22Rv1 (cell line): ENCODE results near the gene CNP.
A peak's percentile ranks its signal among the peaks of the same experiment; 100 is the strongest.

Source experiments
- H3K27ac ChIP-seq: fragments of 450-650 bp; 2 replicates; pipeline ENCODE4 v1.5.1; 2017
- CTCF ChIP-seq: fragments of 450-650 bp; IDR thresholded peaks from 2 replicates; pipeline ENCODE4 v1.5.1; 2017; ENCODE audit warnings: mild to moderate bottlenecking
- ZFX ChIP-seq: fragments of 450-650 bp; IDR thresholded peaks from 2 replicates; pipeline ENCODE4 v1.6.1; 2017; ENCODE audit warnings: antibody characterized with exemption, borderline replicate concordance

CNP gene

GRCh38 chr17:41975099-41976083 is 8.8 kb downstream of the CNP start:
- TF ChIP-seq CTCF (no peak), ZFX (no peak)

GRCh38 chr17:41976142-41976768 is 9.7 kb downstream of the CNP start:
- TF ChIP-seq CTCF: no peak
- no peak overlapping the region for H3K27ac ChIP-seq

More at GRCh38 chr17:41975099-41976083, 8.8 kb downstream of the CNP start:
- H3K27ac ChIP-seq: 0 out of 2 replicates have a peak overlapping the region, but pooled peaks have one; percentile 4

GRCh38 chr17:41977991-41978390 is 11.4 kb downstream of the CNP start:
- TF ChIP-seq CTCF (no peak), ZFX (no peak)
- peak overlapping the region; percentile 51 for H3K27ac ChIP-seq

- TF ChIP-seq ZFX (no peak), CTCF (no peak)
- H3K27ac ChIP-seq: no peak overlapping the region
These were observed 15.6 kb downstream of the CNP start for GRCh38 chr17:41982026-41982760.

- TF ChIP-seq ZFX (no peak), CTCF (no peak)
- no peak overlapping the region for H3K27ac ChIP-seq
These were observed 17.9 kb downstream of the CNP start for GRCh38 chr17:41984454-41984853.

GRCh38 chr17:41985919-41986318 is 19.3 kb downstream of the CNP start:
- no peak for TF ChIP-seq CTCF
- TF ChIP-seq ZFX: no peak

More at GRCh38 chr17:41985919-41986318, 19.3 kb downstream of the CNP start:
- H3K27ac ChIP-seq: no peak overlapping the region
